Right lobe of liver (tissue), 6 donors: Measurements from ENCODE around the gene TMEM120B. TPM values are rescaled to one million over a fixed set of nuclear protein-coding genes. Genes with fewer than 3 reads are reported as not detected.
"Not testable (repeated sequence)": the region's sequence is repeated elsewhere in the genome, so short reads cannot be mapped to it uniquely, and the experiment has no call there.

Experiments
- ATAC-seq, 4 donors: fragments of 200-7000 bp; cut with Tn5 transposase; one replicate each; pipeline ENCODE4 v1.9.1; 2020; ENCODE audit warnings: mild to moderate bottlenecking in 4 of 4, moderate library complexity in 4 of 4
- DNase-seq, 3 donors: peaks; one replicate each; pipeline ENCODE4 v3.0.0-alpha.2; 2020
- H3K27ac ChIP-seq, 3 donors: fragments of 200-600 bp; one replicate each; pipeline ENCODE4 v1.8.0; 2022
- H3K27me3 ChIP-seq, 2 donors: fragments of 200-600 bp; one replicate each; pipeline ENCODE4 v1.8.0; 2022
- H3K36me3 ChIP-seq, 4 donors: fragments of 200-600 bp; sonication (generic) in 1 of 4; one replicate each; pipeline versions ENCODE4 v1.5.1 to v1.8.0; 2017 to 2022; ENCODE audit warnings: control low read depth in 1 of 4
- H3K4me1 ChIP-seq, 4 donors: fragments of 200-600 bp; sonication (generic) in 1 of 4; one replicate each; pipeline versions ENCODE4 v1.5.1 to v1.8.0; 2017 to 2022; ENCODE audit warnings: control low read depth in 1 of 4
- H3K4me3 ChIP-seq, 3 donors: fragments of 200-600 bp; one replicate each; pipeline ENCODE4 v1.8.0; 2022
- H3K9me3 ChIP-seq, 4 donors: fragments of 200-600 bp; sonication (generic) in 1 of 4; one replicate each; pipeline versions ENCODE4 v1.5.1 to v1.8.0; 2017 to 2022; ENCODE audit warnings: control low read depth in 1 of 4
- CTCF ChIP-seq, 4 donors: fragments of 200-600 bp in 3 of 4; fragments of 450-650 bp in 1 of 4; IDR thresholded peaks; one replicate each; pipeline versions ENCODE4 v1.5.1 to v1.8.0; 2016 to 2022; ENCODE audit warnings: antibody characterized with exemption in 4 of 4, mild to moderate bottlenecking in 2 of 4
- POLR2A ChIP-seq: fragments of 450-650 bp; IDR thresholded peaks from one replicate; pipeline ENCODE4 v1.6.1; 2017; ENCODE audit warnings: antibody characterized with exemption, mild to moderate bottlenecking
- WGBS: methylation state at CpG from one replicate; pipeline ENCODE4 v1.1.6; 2018; ENCODE audit warnings: low coverage, low lambda C conversion rate; ENCODE audit not compliant: insufficient coverage; ENCODE audit errors: missing lambda C conversion rate; 5-methylcytosine and 5-hydroxymethylcytosine counted together
- intact Hi-C, 2 donors: fragments of 100-400 bp; cut with DNase I; formaldehyde crosslinking; loops; one replicate each; pipeline versions ENCODE4 v1.11.2 to v1.14.1; 2022
- total RNA-seq, 6 experiments: library from RNA; depleted of rRNA in 2 of 6; stranded (reverse); fragments of >200 nt in 2 of 6; fragmentation: NEBNext Ultra II Directional in 3 of 6; extraction: Animal tissue kit (Norgen Biotek cat#: 25700) in 3 of 6; gene quantifications; one replicate each; pipeline versions ENCODE4 v1.1.0 to v1.2.4, GENCODE V29; 2016 to 2023
- donor health status: DM: no; HTN: yes; CAD: no.
- donor health status: DM: no; HTN: no; CAD: no.
- donor health status: DM: no; HTN: no; CAD: no.
- donor health status: DM: no; HTN: yes; CAD: no.
- donor health status: DM: no; HTN: yes; CAD: no.

TMEM120B gene
- total RNA-seq, 6 experiments from 2014 or later: 3.3 to 6.4 (median 4.7) TPM

DNA sequence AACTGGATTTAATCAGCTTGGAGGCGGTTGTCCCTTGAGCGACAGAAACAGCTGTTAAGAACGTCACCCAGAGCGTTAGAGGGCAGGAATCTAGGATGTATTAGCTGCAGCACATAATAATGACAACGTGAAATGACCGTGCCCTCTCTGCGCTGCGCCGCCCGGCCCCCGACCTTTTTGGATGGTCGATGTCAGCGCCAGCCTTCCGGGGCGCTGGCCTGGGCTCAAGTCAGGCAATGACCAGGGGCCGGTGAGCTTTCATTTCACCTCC is 427 bp upstream of the TMEM120B start:
- H3K27me3 ChIP-seq: no peaks in the 10 kb centered on the region
- peak overlapping the region; percentile 82 to 98 (median 92) for H3K4me3 ChIP-seq
- no peaks in the 10 kb centered on the region for H3K36me3 ChIP-seq
- H3K9me3 ChIP-seq: no peaks in the 10 kb centered on the region
- TF ChIP-seq CTCF (IDR thresholded peaks at IDR 0.05) (no peak), POLR2A (no peak)
- peaks cover 0 to 18% (median 1%) of the 10 kb centered on the region in 4 donors for H3K4me1 ChIP-seq
- peak overlapping the region; percentile 84 to 87 (median 86) for H3K27ac ChIP-seq
- DNase-seq: peak; percentile 46 to 67 (median 65)
- peak; percentile 60 to 72 (median 70) for ATAC-seq
- WGBS: 0% methylated on average over 8 of the region's 16 CpGs
- intact Hi-C loops: no loop called here

DNA sequence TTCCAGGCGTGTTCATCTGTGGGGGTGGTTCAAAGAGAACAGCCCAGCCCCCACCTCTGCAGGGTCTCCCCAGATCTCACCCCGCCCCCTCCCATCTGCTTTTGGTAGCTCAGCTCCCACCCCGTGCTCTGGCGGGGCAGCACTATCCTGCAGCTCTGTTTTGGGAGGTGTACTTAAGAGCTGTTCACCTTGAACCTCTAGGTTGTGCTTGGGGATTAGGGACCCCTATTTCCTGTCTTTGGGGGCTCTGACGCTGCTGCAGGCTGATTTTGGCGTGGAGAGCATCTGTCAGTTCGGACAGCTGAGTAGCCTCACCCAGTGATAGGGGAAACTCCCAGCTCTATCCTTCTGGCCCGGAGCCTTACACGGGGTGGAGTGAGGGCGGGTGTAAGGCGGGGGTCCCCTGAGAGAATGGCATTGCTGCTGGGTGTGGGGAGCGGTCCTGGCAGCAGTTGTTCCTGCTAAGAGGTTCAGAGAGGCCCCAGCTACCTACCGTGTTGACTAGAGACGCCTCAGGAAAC is 765 bp downstream of the TMEM120B start:
- Histone ChIP-seq H3K4me1 (peaks cover 0 to 18% (median 1%) of the 10 kb centered on the region in 4 donors), H3K9me3 (no peaks in the 10 kb centered on the region), H3K27ac (peak overlapping the region in 2 of 3 donors; percentile 86 to 87), H3K36me3 (no peaks in the 10 kb centered on the region), H3K4me3 (peak overlapping the region; percentile 82 to 98 (median 92)), H3K27me3 (no peaks in the 10 kb centered on the region)
- intact Hi-C loops: no loop called here
- no peak for ATAC-seq
- 16% methylated on average over 8 of the region's 14 CpGs for WGBS
- TF ChIP-seq POLR2A (no peak), CTCF (IDR thresholded peaks at IDR 0.05) (no peak)
- peak in 1 of 3 donors; percentile 22 for DNase-seq

DNA sequence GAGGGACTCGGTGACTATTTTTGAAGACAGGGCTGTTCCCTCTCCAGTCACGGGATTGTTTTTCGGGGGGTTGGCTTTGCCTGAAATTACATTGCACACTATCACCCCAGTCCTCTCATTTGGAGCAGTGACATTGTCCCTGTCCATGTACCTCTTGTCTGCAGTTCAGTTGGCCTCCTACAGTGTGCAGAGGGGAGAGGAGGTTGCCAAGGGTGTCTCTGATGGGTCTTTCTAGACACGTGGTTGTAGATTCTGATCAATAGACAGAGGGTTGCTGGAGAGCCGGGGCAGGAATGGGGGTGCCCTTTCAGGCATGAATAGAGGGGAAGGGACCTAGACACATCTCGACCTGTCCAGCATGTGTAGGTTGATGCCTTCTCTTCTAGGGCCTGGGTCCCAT is 1.2 kb downstream of the TMEM120B start:
- 44% methylated on average over 3 of the region's 6 CpGs for WGBS
- Histone ChIP-seq H3K36me3 (no peaks in the 10 kb centered on the region), H3K9me3 (no peaks in the 10 kb centered on the region), H3K27me3 (no peaks in the 10 kb centered on the region), H3K4me1 (peaks cover 0 to 18% (median 1%) of the 10 kb centered on the region in 4 donors), H3K4me3 (no peak overlapping the region), H3K27ac (no peak overlapping the region)
- ATAC-seq (no peak), DNase-seq (no peak)
- no peak for TF ChIP-seq POLR2A
- no peak for TF ChIP-seq CTCF (IDR thresholded peaks at IDR 0.05)
- intact Hi-C loops: no loop called here

DNA sequence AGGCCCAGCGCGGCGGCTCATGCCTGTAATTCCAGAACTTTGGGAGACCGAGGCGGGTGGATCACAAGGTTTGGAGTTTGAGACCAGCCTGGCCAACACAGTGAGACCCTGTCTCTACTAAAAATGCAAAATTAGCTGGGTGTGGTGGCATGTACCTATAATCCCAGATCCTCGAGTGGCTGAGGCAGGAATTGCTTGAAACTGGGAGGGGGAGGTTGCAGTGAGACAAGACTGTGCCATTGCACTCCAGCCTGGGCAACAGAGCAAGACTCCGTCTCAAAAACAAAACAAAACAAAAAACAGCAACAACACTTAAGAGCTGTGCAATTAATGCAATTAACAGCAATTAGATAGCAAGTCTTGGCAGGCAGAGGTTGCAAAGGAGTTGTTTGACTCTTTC is 2.5 kb downstream of the TMEM120B start:
- 93% methylated on average over 6 of the region's 7 CpGs for WGBS
- ATAC-seq, H3K27ac ChIP-seq, H3K36me3 ChIP-seq, H3K9me3 ChIP-seq, intact Hi-C loops, H3K27me3 ChIP-seq, H3K4me3 ChIP-seq, DNase-seq: not testable (repeated sequence)
- peaks cover 0 to 15% (median 1%) of the 10 kb centered on the region in 4 donors for H3K4me1 ChIP-seq

DNA sequence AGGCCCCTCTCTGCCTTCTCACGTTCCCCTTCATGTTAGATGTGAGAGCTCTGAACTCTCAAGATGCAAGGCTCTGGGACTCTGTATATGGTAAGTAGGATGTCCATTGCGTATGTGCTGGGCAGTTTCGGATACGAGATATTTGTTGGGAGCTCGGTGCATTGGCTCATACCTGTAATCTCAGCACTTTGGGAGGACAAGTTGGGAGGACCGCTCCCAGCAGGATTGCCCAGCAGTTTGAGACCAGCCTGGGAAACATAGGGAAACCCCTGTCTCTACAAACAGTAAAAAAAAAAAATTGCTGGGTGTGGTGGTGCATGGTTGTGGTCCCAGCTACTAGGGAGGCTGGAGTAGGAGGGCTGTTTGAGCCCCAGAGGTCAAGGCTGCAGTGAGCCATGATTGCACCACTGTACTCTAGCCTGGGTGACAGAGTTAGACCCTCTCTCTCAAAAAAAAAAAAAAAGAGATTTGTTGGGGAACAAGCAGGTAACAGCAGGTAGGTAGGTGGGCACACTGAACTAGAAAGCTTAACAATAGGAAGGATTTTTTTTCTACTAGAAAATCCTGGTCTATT is 3.4 kb downstream of the TMEM120B start:
- intact Hi-C loops: no loop called here
- no peak for TF ChIP-seq CTCF (IDR thresholded peaks at IDR 0.05)
- no peak for TF ChIP-seq POLR2A
- Histone ChIP-seq H3K27me3 (no peaks in the 10 kb centered on the region), H3K4me1 (peaks cover 0 to 8% (median 1%) of the 10 kb centered on the region in 4 donors), H3K9me3 (no peaks in the 10 kb centered on the region), H3K36me3 (no peaks in the 10 kb centered on the region), H3K4me3 (no peak overlapping the region), H3K27ac (no peak overlapping the region)
- ATAC-seq (no peak), DNase-seq (no peak)
- WGBS: 100% methylated on average over 1 of the region's 6 CpGs
